ENCODE data around the gene TLR10.
"Not testable (repeated sequence)": the region's sequence is repeated elsewhere in the genome, so short reads cannot be mapped to it uniquely, and the experiment has no call there.

The TLR10 gene

GRCh38 chr4:38811297-38811696 is 28.5 kb upstream of the TLR10 start:
- TF ChIP-seq CTCF (IDR thresholded peaks at IDR 0.05; ENCODE audit: borderline replicate concordance, control extremely low read depth, extremely low read depth, insufficient read depth, missing control alignments): no peak
- DNase-seq (ENCODE audit: low spot score): no peak
- in situ Hi-C loops (cut with MboI; ENCODE audit: low sequenced_read_pairs, unreplicated experiment): no loop called here

- DNase-seq (ENCODE audit: low spot score); in situ Hi-C loops (cut with MboI; ENCODE audit: low sequenced_read_pairs, unreplicated experiment): not testable (repeated sequence)
Observed at GRCh38 chr4:38807462-38807861, 24.7 kb upstream of the TLR10 start.

GRCh38 chr4:38806251-38806650 is 23.5 kb upstream of the TLR10 start:
- DNase-seq (ENCODE audit: low spot score); in situ Hi-C loops (cut with MboI; ENCODE audit: low sequenced_read_pairs, unreplicated experiment): not testable (repeated sequence)

GRCh38 chr4:38805530-38806145 is 22.8 kb upstream of the TLR10 start:
- TF ChIP-seq CTCF (IDR thresholded peaks at IDR 0.05; ENCODE audit: borderline replicate concordance, control extremely low read depth, extremely low read depth, insufficient read depth, missing control alignments): no peak
- in situ Hi-C loops (cut with MboI; ENCODE audit: low sequenced_read_pairs, unreplicated experiment): no loop called here
- peak; percentile 71 for DNase-seq (ENCODE audit: low spot score)

- TF ChIP-seq CTCF (IDR thresholded peaks at IDR 0.05; ENCODE audit: borderline replicate concordance, control extremely low read depth, extremely low read depth, insufficient read depth, missing control alignments): no peak
- in situ Hi-C loops (cut with MboI; ENCODE audit: low sequenced_read_pairs, unreplicated experiment): no loop called here
- no peak for DNase-seq (ENCODE audit: low spot score)
Observed at GRCh38 chr4:38804654-38805295, 22.0 kb upstream of the TLR10 start, which contains the start of gene TLR1. TSS of gene TLR1 (minus strand) at chr4:38804791. CDS start at chr4:38798831, 5,960 bp downstream.

GRCh38 chr4:38803833-38804653 is 21.3 kb upstream of the TLR10 start:
- peak; percentile 56 for DNase-seq (ENCODE audit: low spot score)
- in situ Hi-C loops (cut with MboI; ENCODE audit: low sequenced_read_pairs, unreplicated experiment): no loop called here
- no peak for TF ChIP-seq CTCF (IDR thresholded peaks at IDR 0.05; ENCODE audit: borderline replicate concordance, control extremely low read depth, extremely low read depth, insufficient read depth, missing control alignments)

- in situ Hi-C loops (cut with MboI; ENCODE audit: low sequenced_read_pairs, unreplicated experiment): no loop called here
- no peak for TF ChIP-seq CTCF (IDR thresholded peaks at IDR 0.05; ENCODE audit: borderline replicate concordance, control extremely low read depth, extremely low read depth, insufficient read depth, missing control alignments)
- no peak for DNase-seq (ENCODE audit: low spot score)
Observed at GRCh38 chr4:38802561-38803355, 20.0 kb upstream of the TLR10 start.
